Cerebellar nuclear complex (tissue), 1 donor: ENCODE data around the gene ARL2.
"Not testable (repeated sequence)": the region's sequence is repeated elsewhere in the genome, so short reads cannot be mapped to it uniquely, and the experiment has no call there.

Experiments
- DNase-seq, 2 experiments: peaks; one replicate each; lab custom pipeline; 2025; lab: John Stamatoyannopoulos, UW

ARL2 gene

DNA sequence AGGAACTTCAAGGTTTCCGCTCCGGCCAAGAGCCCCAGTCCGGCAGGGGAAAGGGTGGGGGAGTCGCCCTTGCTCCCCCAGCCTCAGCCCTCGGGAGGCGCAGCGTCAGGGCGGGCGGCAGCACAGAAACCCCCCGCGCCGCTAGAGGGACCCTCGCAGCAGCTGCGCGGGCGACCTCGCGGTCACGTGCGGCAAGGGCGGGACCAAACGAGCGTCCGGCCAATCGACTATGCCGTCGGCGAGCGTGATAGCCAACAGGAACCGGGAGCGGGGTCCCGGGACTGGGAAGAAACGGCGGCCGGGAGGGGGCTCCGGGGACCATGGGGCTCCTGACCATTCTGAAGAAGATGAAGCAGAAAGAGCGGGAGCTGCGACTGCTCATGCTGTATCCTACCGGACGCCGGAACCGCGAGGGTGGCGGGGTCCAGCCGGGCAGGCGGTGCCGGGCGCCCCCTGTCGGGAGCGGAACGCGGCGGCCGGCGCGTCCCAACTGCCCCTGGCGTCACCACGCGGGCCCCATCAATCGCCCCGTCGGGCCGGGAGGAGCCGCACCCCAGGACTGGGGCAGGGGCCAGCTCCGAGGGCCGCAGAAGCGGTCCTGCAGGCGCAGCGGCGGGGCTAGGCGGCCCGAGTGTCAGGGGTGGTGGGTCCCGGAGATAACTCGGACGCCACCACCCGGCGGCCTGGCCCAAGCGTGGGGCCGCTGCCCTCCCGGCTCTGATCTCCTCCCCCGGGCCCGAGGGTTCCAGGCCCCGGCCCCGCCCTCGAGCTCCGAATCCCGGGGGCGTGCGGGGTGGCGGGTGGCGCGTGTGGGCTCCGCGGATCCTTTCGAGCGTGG, at the start of gene ARL2:
TSS of gene ARL2 (plus strand) at position 273 of the 838 bp plus-strand sequence. CDS start at position 321, 48 bp downstream.
- peak in 1 of 2 experiments; percentile 42 for DNase-seq

DNA sequence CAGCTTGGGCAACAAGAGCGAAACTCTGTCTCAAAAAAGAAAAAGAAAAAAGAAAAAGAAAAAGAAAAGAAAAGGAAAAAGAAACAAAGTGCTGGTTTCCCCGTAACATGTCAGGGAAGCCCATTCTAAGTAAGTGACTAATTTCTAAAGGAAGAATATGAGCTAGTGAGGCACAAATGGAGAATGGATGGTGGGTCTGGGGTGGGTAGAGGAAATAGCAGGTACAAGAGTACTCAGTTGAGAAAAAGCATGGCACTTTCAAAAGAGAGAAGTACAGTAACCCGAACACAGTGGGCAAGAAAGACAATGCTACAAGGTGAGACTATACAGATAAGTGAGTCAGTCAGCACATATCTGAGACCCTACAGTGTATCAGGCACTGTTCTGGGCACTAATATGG, 46.6 kb upstream of the ARL2 start:
- DNase-seq: no peak

DNA sequence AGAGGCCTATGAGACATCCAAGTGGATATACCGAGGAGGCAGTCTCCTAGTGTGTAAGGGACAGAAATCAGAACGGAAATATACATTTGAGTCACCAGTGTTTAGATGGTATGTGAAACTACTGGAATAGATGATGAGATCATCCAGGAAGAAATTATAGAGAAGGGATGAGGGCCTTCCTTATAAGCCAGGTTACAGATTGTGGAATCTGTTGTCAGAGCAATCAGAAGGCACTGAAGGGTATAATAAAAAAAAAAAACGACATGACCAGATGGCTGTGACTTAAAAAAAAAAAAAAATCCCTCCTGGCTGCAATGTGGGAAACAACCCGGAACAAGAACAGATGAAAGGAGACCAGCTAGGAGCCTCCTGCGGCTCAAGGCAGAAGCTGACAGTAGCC, 44.8 kb upstream of the ARL2 start:
- DNase-seq: peak in 1 of 2 experiments; percentile 73

DNA sequence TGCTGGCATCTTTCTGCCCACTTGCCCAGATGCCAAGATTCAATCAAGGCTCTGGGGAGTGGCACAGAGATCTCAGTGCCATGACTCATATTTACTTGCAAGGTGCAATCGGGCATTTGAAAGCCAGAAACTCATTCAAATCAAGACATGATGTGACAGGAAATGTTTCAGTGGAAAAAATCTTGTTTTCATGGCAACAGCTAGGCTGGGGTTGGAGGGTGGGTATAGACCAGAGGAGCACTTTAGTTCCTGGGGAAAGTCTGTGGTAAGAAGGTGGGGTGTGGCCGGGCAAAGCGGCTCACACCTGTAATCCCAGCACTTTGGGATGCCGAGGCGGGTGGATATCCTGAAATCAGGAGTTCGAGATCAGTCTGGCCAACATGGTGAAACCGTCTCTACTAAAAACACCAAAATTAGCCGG, 43.2 kb upstream of the ARL2 start:
- DNase-seq: no peak

DNA sequence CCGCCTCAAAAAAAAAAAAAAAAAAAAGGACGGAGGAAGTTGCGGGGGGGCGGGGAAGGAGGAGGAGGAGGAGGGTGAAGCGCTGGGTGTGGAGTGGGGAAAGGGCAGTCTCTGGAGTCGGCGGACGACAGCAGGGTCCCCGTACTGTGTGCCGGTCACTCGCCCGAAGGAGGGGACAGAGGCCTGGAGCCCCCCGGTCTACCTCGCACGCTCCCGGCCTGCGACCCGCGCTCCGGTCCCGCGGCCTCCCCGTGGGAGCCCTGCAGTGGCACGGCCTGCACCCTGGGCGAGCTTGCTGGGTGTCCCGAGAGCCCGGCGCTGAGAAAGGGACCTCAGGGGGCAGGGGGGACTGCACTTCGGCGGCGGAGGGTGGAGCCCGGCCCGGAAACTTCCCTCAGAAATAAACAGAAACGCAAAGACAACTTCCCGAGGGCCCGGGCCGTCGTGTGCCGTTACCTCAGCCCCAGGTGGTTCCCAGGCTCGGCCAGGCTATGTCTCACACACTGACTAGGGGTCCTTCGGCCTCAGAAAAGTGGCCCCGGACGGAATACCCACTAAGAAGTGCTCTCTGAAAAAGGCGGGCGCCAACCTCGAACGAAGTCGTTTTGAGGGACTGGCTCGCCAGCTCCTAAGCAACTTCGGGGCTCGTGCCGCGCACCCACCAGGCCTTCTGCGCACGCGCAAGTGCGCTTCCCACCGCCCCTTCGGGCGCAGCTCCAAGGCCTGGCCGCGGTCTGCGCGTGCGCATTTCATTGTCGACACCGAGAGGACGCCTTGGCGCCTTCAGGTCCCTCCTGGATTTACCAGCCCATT, 42.3 kb upstream of the ARL2 start, which contains the start of gene MAJIN:
TSS of gene MAJIN (minus strand) at position 688 of the 813 bp plus-strand sequence. CDS start 12,703 bp downstream, outside the sequence.
- peak in 1 of 2 experiments; percentile 43 for DNase-seq

DNA sequence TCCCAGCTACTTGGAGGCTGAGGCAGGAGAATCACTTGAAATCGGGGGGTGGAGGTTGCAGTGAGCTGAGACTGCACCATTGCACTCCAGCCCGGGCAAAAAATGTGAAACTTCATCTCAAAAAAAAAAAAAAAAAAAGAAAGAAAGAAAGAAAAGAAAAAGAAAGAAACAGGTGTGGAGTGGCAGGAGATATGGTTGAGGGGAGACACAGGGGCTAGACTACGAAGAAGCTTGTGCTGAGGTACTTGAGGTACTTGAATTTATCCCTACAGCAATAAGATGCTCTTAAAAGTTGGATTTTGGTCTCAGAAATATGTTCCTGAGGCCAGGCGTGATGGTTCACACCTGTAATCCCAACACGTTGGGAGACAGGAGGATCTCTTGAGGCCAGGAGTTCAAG, 39.8 kb upstream of the ARL2 start:
- DNase-seq: no peak

DNA sequence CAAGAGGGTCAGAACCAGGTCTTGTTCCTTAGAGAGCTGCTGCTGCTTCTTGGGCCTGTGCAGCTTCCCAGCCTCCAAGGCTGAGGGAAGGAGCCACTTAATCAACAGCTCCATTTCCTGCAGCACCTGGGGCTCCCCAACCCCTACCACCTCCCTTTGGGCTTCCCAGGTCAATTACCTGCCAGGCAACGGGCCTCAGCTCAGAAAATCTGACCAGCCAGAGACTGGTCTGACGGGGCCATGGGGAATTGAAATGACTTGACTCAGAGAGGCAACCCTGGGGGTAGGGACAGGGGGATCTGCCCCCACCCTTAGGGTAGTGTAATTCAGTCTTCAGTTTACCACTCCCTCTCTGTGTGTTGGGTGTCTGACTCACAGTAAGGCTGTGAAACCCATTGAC, 37.3 kb upstream of the ARL2 start:
- no peak for DNase-seq

DNA sequence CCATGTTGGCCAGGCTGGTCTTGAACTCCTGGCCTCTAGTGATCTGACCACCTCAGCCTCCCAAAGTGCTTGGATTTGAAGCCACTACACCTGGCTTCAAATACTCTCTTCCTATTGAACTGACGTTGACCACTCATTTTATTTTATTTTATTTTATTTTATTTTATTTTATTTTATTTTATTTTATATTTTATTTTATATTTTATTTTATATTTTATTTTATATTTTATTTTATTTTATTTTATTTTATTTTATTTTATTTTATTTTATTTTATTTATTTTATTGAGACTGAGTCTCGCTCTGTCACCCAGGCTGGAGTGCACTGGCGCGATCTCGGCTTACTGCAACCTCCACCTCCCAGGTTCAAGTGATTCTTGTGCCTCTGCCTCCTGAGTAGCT, 30.6 kb upstream of the ARL2 start:
- DNase-seq: not testable (repeated sequence)

DNA sequence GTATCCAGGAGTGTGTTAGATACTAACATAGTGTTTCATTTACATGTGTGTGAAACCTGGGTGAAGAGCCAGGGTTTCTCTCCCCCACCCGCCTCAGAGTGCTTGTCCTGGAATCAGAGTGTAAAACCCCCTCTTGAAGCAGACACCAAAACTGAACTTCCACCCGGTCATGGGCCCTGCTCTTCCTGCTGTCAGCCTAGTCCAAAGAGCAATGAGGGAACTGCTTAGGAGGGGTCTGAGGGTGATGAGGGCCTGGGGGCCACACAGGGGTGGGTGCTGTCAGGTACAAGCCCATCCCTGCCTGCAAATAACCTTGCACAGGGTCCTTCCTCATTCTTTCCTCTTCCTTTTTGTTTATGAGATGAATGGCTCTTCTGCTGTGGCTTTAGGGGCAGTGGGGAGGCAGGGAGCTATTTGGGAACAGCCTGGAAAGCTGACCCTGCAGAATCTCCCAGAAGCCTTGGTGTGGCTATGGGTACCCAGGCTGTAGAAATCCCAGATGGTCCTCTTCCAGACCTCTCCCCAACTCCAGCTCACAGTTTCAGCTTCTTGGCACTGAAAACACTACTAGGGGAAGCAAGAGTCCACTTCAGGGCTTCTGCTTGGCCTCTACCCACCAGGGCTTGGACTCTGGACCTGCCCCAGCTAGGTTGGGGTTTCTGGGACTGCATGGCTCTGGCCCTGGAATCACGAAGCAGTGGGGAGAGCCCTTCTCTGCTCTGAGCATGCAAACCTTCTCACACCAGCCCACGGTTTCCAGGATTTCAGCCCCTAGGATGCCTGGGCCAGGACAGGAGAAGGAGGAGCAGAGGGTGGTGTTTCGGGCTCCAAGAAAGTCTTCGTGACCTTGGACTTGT, 25.7 kb upstream of the ARL2 start:
- no peak for DNase-seq

DNA sequence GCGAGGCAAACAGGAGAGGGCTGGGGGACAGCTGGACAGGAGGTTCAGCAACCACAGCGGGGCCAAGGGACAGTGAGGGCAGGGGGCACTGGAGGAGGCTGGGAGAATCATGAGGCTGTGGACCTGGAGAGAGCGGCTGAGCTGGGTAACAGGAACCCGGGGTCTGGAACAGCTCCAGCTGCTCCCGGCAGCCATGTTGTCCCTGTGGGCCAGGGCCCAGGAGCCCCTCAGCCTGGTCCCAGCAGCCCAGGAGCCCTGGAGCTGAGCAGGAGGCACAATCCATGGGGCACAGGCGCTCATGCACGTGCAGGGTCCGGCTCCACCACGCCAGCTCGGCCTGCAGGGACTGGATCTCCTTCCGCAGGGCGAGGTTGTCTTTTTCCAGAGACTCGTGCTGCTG, 24.5 kb upstream of the ARL2 start:
- DNase-seq: no peak

DNA sequence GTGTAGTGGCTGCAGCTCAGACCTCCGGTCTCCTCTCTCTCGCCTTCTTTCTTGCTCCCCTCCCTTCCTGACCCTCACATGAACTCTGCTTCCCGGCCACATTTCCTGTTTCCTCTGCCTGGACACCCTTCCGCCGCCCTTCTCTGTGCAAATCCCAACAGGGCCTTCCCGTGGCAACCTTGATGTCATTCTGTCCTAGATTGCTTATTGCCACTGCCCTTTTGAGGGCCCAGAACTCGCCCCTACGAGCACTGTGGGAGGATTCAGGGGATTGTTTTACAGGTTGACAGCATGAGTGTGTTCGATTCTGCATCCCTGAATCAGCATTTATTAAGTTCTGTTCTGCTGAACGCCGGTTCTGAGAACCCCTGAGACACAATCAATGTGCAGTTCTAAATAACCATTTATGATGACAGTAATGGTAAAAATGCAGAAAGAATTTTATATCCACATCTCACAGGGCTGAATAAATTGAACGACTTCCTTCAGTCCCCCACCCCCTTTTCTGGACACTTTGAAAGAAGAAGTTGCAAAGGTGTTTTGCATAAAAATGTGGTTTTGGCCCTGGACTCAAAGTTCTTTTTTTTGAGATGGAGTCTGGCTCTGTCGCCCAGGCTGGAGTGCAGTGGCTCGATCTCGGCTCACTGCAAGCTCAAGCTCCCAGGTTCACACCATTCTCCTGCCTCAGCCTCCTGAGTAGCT, 23.6 kb upstream of the ARL2 start:
- no peak for DNase-seq

DNA sequence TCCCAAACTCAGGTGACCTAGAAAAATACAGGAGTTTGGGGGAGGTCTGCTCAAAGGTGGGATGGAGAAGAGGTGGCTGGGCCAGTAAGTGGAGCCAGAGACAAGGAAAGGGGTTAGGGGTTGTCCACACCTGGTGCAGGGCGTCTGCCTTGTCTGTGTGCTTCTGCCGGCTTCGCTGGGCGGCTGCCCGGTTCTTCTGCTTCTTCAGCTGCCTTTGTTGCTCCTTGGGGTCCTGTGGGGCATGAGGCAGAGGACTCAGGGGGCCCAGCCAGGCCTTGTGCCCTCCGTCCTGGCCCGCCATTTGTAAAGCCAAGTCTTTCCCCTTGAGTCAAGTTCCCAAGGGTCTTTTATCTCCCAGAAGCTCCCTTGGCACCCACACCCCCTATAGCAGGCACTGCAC, 19.6 kb upstream of the ARL2 start:
- DNase-seq: no peak

DNA sequence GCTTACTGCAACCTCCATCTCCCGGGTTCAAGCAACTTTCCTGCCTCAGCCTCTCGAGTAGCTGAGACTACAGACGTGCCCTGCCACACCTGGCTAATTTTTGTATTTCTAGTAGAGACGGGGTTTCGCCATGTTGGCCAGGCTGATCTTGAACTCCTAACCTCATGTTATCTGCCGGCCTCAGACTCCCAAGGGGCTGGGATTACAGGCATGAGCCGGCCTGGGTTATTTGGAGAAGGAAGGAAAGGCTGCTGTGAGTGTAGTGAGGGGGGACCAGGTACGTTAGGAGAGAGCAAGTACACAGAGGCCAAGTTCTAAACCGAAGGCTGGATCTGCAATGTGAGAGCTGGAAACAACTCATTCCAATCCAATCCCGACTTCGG, 17.6 kb upstream of the ARL2 start:
- no peak for DNase-seq

DNA sequence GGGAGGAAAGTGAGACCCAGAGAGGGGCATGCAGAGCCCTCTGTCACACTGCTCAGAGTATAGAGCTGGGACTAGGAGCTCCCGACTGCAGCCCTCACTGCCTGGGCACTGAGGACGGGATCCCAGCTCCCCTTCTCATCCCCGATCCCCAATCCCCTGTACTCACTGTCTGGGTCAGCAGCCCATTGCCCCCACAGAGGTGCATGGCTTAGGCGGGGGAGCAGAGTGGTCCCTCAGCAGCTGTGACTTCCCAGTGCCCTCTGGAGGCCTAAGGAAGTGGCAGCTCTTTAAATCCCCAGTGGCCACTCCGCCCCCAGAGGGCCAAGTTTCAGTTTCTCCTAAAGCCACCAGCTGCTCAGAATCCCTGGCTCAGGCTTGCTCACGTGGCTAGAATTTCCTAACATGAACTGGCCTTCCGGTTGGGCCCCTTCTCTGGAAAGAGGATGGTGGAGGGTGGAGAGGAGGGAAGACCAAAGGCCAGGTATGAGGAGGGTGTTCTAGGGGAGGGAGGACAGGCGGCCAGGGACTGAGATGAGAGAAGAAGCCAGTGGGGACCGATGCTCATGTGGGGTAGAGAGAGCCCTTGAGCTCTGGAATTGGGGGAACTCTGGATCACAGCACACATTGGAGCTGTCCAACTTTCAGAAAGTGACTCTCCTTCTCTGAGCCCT, 17.1 kb upstream of the ARL2 start, which contains the start of gene BATF2:
TSS of gene BATF2 (minus strand) at position 262 of the 671 bp plus-strand sequence. CDS start at position 205, 57 bp downstream.
- no peak for DNase-seq

DNA sequence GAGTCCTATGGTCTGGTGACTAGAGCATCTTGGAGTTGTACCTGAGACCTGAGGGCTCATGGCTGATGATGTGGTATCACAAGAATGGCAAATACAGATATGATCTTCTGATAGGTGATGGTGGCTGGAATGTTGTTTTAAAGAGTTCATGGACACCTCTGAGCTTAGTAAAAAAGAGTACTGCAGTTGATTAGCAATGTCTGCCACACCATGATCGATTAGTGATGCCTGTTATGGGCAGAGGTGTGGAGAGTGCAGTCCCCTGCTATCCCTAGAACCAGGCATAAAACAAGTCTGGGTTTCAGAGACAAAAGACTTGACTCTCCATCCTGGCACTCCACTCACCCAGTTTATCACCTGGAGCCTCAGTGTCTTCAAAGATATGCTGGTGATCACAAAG, 15.8 kb upstream of the ARL2 start:
- no peak for DNase-seq

DNA sequence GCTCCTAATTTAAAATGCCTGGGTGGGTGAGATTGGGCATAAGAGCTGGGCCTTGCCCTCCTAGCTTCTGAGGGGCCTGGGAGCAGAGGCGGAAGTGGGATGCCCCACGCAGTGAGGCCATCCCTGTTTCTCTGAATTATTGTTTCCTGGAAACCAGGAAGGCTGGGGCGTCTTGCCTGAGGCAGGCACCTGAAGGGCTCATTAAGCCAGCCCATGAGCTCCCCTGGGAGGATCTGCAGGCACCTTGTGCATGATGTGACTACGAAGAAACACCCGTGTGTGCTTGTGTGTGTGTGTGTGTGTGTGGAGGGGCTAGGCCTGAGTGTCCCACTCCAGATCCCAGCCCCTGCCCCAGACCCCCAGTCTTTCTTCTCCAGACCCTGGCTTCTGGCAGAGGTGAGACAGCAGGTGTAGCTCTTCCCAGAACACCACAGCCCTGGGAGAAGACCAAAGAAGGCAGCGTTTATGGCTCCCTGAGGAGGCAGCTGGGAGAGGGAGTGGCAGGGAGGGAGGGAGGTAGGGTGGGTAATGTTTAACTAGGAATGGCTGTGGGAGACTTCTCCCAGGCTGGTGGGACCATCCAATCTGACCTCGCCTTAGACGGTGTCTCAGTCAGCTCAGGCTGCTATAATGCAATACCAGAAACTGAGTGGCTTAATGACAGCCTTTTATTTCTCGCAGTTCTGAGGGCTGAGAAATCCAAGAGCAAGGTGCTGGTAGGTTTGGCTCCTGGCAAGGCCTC, 15.1 kb upstream of the ARL2 start:
- no peak for DNase-seq

DNA sequence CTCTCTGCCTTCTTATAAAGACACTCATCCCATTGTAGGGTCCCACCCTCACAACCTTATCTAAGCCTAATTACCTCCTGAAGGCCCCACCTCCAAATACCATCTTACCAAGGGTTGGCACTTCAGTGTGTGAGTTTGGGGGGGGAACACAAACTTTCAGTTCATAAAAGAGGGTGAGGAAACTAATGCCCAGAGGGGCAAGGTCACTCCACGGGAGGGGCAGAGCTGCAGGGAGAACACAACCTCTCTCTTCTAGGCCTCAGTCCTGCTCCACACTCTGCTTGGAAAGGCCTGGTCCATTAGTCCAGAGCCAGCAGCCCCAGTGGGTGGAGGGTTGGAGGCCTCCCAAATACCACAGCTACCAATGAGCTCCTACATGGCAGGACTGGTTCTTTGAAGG, 14.5 kb upstream of the ARL2 start:
- no peak for DNase-seq

DNA sequence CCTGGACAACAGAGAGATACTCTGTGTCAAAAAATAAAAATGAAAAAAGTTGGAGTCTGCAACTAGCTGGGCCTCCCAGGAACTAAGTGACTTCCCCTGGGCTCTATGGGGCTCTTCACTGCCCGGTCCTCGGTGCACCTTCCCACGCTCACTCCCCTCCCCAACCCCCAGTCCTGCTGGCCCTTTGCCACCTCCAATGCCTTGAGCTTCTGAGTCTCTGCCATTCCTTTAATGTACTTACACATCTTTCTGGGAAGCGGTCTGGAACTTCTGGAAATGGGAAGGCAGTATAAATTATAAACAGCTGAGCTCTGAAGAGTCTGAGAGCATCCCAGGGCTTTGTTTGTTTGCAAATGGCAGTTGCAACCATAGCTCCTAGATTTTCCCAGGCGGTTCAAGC, 11.3 kb upstream of the ARL2 start:
- DNase-seq: no peak

DNA sequence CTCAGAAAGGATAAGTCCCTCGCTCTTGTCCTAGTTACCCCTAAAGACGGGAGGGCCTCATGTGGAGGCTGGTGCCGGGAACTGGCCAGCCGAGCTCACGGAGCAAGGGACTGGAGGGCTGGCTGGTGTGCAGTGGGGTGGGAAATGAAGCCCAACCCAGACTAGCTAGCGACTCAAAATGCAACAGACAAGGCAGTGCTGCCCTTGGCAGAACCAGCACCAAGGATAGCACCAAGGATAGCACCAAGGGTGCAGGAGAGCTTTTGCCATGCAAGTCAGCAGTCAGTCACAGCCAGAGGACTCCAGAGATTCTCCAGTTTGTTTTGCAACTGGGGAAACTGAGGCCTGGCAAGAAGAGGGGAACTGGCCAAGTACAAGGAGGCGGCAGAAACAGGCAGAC, 10.7 kb upstream of the ARL2 start:
- DNase-seq: no peak

DNA sequence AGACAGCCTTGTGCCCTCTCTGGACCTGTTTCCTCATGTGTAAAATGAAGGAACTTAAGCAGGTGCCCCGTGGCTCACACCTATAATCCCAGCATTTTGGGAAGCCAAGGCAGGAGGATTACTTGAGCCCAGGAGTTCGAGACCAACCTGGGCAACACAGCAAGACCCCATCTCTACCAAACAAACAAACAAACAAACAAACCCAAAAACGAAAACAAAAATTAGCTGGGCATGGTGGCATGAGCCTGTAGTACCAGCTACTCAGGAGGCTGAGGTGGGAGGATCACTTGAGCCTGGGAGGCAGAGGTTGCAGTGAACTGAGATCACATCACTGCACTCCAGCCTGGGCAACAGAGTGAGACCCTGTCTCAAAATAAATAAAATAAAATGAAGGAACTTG, 10.0 kb upstream of the ARL2 start:
- not testable (repeated sequence) for DNase-seq
